Stomach (tissue), 19 donors: ENCODE data around the gene PARVG. TPM values are rescaled to one million over a fixed set of nuclear protein-coding genes. Genes with fewer than 3 reads are reported as not detected.
A peak's percentile ranks its signal among the peaks of the same experiment; 100 is the strongest.

Source experiments
- DNase-seq, 2 donors: peaks; one replicate each; pipeline versions ENCODE4 v3.0.0 to v3.0.0-alpha.2; 2013 to 2019
- H3K27ac ChIP-seq, 5 donors: fragments of 200-600 bp in 4 of 5; sonication (generic) in 4 of 5; one replicate each; pipeline ENCODE4 v1.5.1; 2013 to 2019; ENCODE audit warnings: mild to moderate bottlenecking in 1 of 5, moderate library complexity in 1 of 5
- H3K27me3 ChIP-seq, 3 donors: fragments of 200-600 bp; sonication (generic); one replicate each; pipeline ENCODE4 v1.5.1; 2017 to 2019; ENCODE audit warnings: mixed run types in 1 of 3
- H3K36me3 ChIP-seq, 4 donors: fragments of 200-600 bp; sonication (generic); 1 replicate in 3 of 4; 2 replicates in 1 of 4; pipeline ENCODE4 v1.5.1; 2016 to 2019
- H3K4me1 ChIP-seq, 4 donors: fragments of 200-600 bp; sonication (generic); one replicate each; pipeline ENCODE4 v1.5.1; 2016 to 2019
- H3K4me3 ChIP-seq, 4 donors: fragments of 200-600 bp; sonication (generic) in 3 of 4; one replicate each; pipeline ENCODE4 v1.5.1; 2016 to 2019; ENCODE audit warnings: mild to moderate bottlenecking in 1 of 4
- H3K9me3 ChIP-seq, 4 donors: fragments of 200-600 bp; sonication (generic); one replicate each; pipeline ENCODE4 v1.5.1; 2016 to 2019
- EP300 ChIP-seq: sonication (generic); formaldehyde crosslinking; IDR thresholded peaks from one replicate; pipeline ENCODE4 v1.6.1; 2017; ENCODE audit warnings: antibody characterized with exemption
- POLR2A ChIP-seq, 4 donors: fragments of 450-650 bp; IDR thresholded peaks; one replicate each; pipeline ENCODE4 v1.6.1; 2016; ENCODE audit warnings: antibody characterized with exemption in 4 of 4, control low read depth in 2 of 4, mild to moderate bottlenecking in 1 of 4, moderate library complexity in 1 of 4
- POLR2AphosphoS5 ChIP-seq, 3 donors: sonication (generic); formaldehyde crosslinking; IDR thresholded peaks; one replicate each; pipeline ENCODE4 v1.6.1; 2016; ENCODE audit warnings: antibody characterized with exemption in 3 of 3
- WGBS, 5 donors: extraction: QIAGEN DNeasy Blood & Tissue Kit in 3 of 5; methylation state at CpG; one replicate each; pipeline versions ENCODE4 v1.1.5 to v1.1.7; 2013 to 2018; 5-methylcytosine and 5-hydroxymethylcytosine counted together
- intact Hi-C: fragments of 100-400 bp; cut with DNase I; formaldehyde crosslinking; loops from one replicate; pipeline ENCODE4 v1.15.1; 2023; ENCODE audit warnings: low total_unique reads
- long read RNA-seq, 10 donors: transcript quantifications; one replicate each; lab custom pipeline, GENCODE V29; 2026
- polyA plus RNA-seq, 3 donors: library from polyadenylated mRNA; stranded (reverse); fragments of 200-250 nt; gene quantifications; one replicate each; pipeline ENCODE4 v1.2.3, GENCODE V29; 2013
- total RNA-seq, 5 donors: library from RNA; depleted of rRNA; stranded (reverse); fragments of >200 nt; gene quantifications; one replicate each; pipeline versions ENCODE4 v1.1.0 to v1.2.3, GENCODE V29; 2014 to 2016
- TF ChIP-seq, protein P1 (sequence below), 7 experiments: fragments of 450-650 bp in 4 of 7; fragments of 200-600 bp in 3 of 7; sonication (generic) in 3 of 7; IDR thresholded peaks; one replicate each; pipeline ENCODE4 v1.5.1; 2016 to 2019; ENCODE audit warnings: antibody characterized with exemption in 7 of 7, control low read depth in 2 of 7, mild to moderate bottlenecking in 1 of 7
- donor health status: healthy with polysubstance abuse.
- donor health status: Bipolar disorder and iron deficiency.
- donor health status: healthy.

PARVG gene, protein sequence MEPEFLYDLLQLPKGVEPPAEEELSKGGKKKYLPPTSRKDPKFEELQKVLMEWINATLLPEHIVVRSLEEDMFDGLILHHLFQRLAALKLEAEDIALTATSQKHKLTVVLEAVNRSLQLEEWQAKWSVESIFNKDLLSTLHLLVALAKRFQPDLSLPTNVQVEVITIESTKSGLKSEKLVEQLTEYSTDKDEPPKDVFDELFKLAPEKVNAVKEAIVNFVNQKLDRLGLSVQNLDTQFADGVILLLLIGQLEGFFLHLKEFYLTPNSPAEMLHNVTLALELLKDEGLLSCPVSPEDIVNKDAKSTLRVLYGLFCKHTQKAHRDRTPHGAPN
- 10 to 100 TPM; 12.3 to 78.2 (median 51.9) TPM for total RNA-seq
- polyA plus RNA-seq, result 1 to 10 TPM; 5.7 to 7.3 (median 5.9) TPM
- long read RNA-seq, donor 1, result 0 reads
- long read RNA-seq, donor 2, partial matches to known transcripts, result 0 of 1 reads
- long read RNA-seq, donor 2, other reads (novel, unspliced or antisense), result 0 of 1 reads
- long read RNA-seq, donor 3, result 0 reads
- long read RNA-seq, donor 4, result 0 reads
- long read RNA-seq, donor 5, result 0 reads
- long read RNA-seq, donor 6, result 0 reads
- long read RNA-seq, donor 7, result 0 reads
- long read RNA-seq, donor 8, result 0 reads
- long read RNA-seq, donor 9, result 0 reads
- long read RNA-seq, donor 10, result 0 reads

DNA sequence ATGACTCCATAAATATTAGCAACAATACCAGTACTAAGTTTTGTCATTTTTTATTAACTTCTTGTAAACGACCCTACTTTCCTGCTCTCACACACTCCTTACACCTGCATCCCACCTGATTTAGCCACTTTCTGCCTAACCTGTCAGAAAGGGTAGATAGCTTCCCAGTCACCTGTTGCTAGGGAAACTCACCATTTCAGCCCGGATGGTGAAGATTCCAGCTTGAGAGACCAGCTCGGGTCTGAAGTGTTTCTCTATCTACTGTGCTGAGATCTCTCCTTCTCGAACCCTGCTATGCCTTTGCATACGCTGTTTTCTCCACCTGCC is at the start of gene PARVG:
Gene PARVG, plus strand, starts transcription at position 220 of the 327 bp plus-strand sequence. CDS start 2,405 bp downstream, outside the sequence.
- Histone ChIP-seq H3K9me3 (no peaks in the 10 kb centered on the region), H3K27ac (peak within 1 kb of the TSS; percentile 37 to 87 (median 64)), H3K36me3 (peaks cover 0 to 1% (median under 1%) of the 10 kb centered on the region in 4 donors), H3K4me3 (peak within 1 kb of the TSS; percentile 29 to 45 (median 40)), H3K27me3 (peaks cover 0 to 32% (median 8%) of the 10 kb centered on the region in 3 donors), H3K4me1 (no peaks in the 10 kb centered on the region)
- WGBS, 5 donors, result 43 to 54% (median 52%) methylated on average over 5 of the region's 5 CpGs
- intact Hi-C loops, result no loop called here
- no peak for DNase-seq
- TF ChIP-seq POLR2AphosphoS5 (IDR thresholded peaks at IDR 0.05) (no peak), EP300 (no peak), POLR2A (IDR thresholded peaks at IDR 0.05) (no peak)
- TF ChIP-seq, protein P1, sequence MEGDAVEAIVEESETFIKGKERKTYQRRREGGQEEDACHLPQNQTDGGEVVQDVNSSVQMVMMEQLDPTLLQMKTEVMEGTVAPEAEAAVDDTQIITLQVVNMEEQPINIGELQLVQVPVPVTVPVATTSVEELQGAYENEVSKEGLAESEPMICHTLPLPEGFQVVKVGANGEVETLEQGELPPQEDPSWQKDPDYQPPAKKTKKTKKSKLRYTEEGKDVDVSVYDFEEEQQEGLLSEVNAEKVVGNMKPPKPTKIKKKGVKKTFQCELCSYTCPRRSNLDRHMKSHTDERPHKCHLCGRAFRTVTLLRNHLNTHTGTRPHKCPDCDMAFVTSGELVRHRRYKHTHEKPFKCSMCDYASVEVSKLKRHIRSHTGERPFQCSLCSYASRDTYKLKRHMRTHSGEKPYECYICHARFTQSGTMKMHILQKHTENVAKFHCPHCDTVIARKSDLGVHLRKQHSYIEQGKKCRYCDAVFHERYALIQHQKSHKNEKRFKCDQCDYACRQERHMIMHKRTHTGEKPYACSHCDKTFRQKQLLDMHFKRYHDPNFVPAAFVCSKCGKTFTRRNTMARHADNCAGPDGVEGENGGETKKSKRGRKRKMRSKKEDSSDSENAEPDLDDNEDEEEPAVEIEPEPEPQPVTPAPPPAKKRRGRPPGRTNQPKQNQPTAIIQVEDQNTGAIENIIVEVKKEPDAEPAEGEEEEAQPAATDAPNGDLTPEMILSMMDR (IDR thresholded peaks at IDR 0.05), result no peak

DNA sequence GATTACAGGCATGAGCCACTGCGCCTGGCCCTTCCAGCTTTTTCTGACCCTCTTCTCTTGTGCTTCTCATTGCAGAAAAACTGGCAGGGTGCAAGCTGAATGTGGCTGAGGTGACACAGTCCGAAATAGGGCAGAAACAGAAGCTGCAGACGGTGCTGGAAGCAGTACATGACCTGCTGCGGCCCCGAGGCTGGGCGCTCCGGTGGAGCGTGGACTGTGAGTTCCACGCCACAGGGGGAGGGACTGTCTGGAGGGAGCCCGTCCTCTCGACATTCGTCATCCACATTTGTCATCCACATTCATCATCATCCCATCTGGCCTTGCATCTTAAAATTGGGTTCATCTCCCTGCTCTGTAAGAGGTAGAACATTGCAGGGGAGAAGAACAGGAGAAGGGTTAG is 49.3 kb upstream of the PARVG start:
- Histone ChIP-seq H3K27me3 (no peaks in the 10 kb centered on the region), H3K9me3 (peaks cover 0 to 17% (median 6%) of the 10 kb centered on the region in 4 donors), H3K4me3 (no peak overlapping the region), H3K4me1 (no peaks in the 10 kb centered on the region), H3K36me3 (peaks cover 16 to 60% (median 45%) of the 10 kb centered on the region in 4 donors), H3K27ac (no peak overlapping the region)
- TF ChIP-seq EP300 (no peak), POLR2A (IDR thresholded peaks at IDR 0.05) (no peak), POLR2AphosphoS5 (IDR thresholded peaks at IDR 0.05) (no peak)
- TF ChIP-seq, protein P1 (IDR thresholded peaks at IDR 0.05), result no peak
- 94 to 96% (median 95%) methylated on average over 12 of the region's 12 CpGs for WGBS, 5 donors
- intact Hi-C loops, result no loop called here
- no peak for DNase-seq

DNA sequence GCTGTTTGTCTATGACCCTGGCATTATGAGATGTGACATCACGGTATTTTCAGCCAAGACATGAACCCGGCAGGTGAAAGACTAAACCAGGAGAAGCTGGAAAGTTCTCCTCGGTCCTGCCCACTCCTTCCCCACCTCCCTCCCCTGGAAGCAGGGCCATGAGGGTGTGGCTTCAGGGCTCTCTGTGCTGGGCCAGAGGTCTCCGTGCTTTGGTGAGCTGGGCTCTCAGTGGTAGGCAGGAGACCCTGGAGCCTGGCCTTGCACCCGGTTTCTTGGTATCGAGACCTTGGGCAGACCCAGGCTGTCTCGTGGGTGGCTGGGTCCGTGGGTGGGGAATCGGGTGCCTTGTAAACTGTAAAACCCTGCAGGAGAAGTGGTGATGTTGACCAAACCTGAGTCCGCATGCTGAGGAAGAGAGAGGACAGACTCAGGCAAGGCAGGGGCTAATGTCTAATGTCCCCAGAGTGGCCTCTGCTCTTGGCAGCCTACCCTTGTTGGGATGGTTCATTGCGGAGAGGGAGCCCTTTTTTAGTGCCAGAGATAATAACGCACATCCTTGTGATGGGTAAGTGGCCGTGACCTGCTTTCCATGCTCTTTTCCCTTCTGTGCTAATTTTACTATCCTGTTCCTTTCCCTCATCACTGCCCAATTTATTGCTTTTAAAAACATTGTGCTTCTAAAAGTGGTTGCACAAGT is 48.6 kb upstream of the PARVG start:
- Histone ChIP-seq H3K27ac (no peak overlapping the region), H3K27me3 (no peaks in the 10 kb centered on the region), H3K36me3 (peaks cover 18 to 61% (median 52%) of the 10 kb centered on the region in 4 donors), H3K9me3 (peaks cover 0 to 17% (median 10%) of the 10 kb centered on the region in 4 donors), H3K4me1 (no peaks in the 10 kb centered on the region), H3K4me3 (no peak overlapping the region)
- intact Hi-C loops, result no loop called here
- TF ChIP-seq, protein P1 (IDR thresholded peaks at IDR 0.05), result no peak
- WGBS, 5 donors, result 86 to 93% (median 87%) methylated on average over 11 to 13 of the region's 13 CpGs
- no peak for DNase-seq

DNA sequence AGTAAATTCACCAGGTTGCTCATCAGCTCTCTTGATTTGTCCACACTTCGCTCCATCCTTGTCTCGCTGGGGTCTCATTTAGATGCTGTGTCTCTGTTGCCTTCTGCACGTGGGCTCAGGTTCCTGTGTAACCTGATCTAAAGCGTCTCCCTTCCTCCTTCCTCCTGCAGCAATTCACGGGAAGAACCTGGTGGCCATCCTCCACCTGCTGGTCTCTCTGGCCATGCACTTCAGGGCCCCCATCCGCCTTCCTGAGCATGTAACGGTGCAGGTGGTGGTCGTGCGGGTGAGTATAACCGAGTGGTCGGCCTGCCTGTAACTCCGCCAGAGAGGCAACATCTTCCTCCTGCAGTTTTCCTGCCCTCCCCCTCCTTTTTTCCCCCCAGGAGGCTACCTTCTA is 48.0 kb upstream of the PARVG start:
- no peak overlapping the region for H3K27ac ChIP-seq
- H3K9me3 ChIP-seq, result peaks cover 0 to 20% (median 15%) of the 10 kb centered on the region in 4 donors
- TF ChIP-seq POLR2AphosphoS5 (IDR thresholded peaks at IDR 0.05) (no peak), EP300 (no peak), POLR2A (IDR thresholded peaks at IDR 0.05) (no peak)
- TF ChIP-seq, protein P1 (IDR thresholded peaks at IDR 0.05), result no peak
- intact Hi-C loops, result no loop called here
- H3K4me1 ChIP-seq, result no peaks in the 10 kb centered on the region
- H3K36me3 ChIP-seq, result peaks cover 18 to 67% (median 57%) of the 10 kb centered on the region in 4 donors
- DNase-seq, result no peak
- no peak overlapping the region for H3K4me3 ChIP-seq
- no peaks in the 10 kb centered on the region for H3K27me3 ChIP-seq
- WGBS, 5 donors, result 80 to 88% (median 87%) methylated on average over 12 of the region's 12 CpGs
